Stimulated activated CD4-positive, alpha-beta T cell treated with anti-CD3 and anti-CD28 coated beads, Interleukin-15, amount 100 ng/mL, for 48 hours (primary cell): ENCODE measurements around the gene HMG20B.
"Not testable (repeated sequence)": the region's sequence is repeated elsewhere in the genome, so short reads cannot be mapped to it uniquely, and the experiment has no call there.

Experiments used
- DNase-seq, 2 donors: peaks; one replicate each; pipeline ENCODE4 v3.0.0-alpha.2; 2020; ENCODE audit warnings: low read depth in 2 of 2

Gene HMG20B

DNA sequence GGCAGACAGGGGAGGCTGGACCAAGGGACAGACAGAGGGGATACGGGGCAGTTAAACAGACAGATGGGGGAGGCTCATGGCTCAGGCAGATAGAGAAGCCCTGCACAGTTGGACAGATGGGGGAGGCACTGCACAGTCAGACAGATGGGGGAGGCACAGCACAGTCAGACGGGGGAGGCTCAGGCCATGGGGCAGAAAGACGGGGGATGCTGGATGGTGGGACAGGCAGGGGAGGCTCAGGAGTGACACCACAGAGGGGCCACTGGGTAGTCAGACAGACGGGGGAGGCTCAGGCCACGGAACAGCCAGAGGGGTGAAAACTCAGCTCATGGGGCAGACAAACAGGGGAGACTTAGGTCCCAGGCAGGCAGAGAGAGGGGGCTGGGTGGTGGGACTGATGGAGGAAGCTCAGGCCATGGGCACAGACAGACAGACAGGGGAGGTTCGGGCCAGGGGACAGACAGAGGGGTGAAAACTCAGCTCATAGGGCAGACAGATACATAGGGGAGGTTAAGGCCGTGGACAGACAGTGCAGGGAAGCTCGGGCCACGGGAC, 16.2 kb upstream of the HMG20B start:
- no peak for DNase-seq

DNA sequence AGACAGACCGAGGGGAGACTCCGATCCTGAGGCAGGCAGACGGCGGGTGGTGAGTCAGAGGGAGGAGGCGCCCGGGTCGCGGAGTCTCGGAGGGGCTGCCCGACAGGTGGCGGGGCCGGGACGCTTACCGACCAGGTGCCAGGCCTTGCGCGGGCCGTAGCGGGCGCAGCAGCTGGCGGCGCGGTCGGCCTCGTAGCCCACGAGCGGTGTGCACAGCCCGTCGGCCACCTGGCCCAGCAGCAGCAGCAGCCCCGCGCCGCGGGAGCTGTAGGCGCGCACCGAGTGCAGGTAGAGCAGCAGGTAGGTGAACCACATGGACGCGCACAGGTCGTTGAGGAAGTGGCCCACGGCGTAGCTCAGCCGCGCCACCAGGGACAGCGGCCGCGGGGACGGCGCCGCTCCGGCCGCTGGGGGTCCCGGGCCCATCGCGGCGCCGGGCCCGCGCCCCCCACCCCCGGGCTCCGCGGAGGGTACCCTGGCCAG, 15.7 kb upstream of the HMG20B start:
- peak in 1 of 2 donors; percentile 59 for DNase-seq

DNA sequence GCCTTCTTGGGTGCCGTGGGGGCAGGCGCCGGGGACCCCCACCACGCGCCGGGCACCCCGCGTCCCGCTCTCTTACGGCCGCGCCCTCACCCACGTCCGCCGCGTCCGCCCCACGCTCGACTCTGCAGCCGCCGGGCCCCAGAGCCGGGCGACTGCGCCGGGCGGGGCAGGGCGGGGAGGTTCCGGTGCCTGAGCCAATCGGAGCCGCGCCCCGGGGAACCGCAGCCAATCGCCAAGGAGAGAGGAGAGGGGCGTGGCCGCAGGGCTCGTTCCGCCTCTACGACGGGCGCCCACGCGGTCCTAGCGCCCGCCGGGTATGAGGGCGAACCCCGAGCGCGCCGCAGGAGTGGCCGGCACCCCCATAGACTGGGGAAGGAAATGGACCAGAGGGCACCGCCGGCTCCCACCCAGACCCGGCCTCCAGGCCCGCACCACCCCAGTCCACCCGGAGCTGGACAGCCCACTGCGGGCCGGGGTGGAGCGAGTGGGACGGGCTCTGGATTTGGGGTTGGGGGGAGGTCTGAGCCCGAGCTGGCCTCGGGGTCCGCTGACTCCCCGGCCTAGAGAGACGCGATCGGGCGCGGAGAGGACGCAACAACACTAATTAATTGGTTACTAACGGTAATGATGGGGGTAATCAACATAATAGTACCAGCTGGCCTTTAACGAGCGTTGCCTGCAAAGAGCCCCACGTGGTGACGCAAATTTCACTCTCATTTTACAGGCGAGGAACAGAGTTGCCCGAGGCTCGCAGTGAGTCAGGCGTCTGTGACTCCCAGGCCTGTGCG, 15.1 kb upstream of the HMG20B start, which contains the start of gene MFSD12:
TSS of gene MFSD12 (minus strand) at position 126 of the 788 bp plus-strand sequence. CDS start 183 bp downstream, outside the sequence.
- DNase-seq: peak; percentile 91 to 94

DNA sequence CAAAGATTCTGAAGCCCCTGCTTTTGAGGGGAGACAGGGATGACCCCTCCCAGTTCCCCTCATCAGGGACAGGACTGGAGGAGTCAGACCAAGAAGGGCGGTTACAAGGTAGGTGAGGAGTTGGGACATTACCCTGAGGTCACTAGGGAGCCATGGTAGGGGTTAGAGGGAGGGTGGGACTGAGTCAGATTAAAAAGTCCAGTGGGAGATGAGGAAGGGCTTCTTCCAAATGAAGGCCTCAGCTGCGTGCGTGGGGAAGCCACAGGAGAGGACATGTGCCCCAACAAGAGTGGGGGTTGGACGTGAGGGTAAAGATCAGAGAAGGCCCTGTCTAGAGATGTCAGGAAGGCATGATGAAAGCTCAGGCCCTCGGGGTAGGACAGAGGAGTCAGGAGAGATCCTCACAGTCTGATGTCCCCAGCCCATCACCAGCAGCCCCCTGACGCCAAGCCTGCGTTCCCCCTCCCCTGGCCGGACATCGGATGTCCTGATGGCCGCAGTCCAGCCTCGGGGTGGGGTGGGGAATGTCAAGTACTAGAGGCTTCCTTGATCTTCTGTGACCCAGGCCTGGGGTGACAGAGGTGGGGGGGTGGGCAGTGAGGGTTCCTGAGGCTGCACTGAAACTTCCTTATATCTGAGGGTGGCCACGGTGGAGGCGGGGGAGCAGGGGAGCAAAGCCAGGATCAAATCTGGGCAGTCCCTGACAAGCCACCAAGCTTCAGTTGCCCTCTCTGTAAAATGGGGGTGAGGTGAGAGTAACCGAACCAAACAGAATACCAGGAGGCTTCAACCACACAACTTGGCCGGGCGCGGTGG, 8.8 kb upstream of the HMG20B start:
- DNase-seq: no peak

DNA sequence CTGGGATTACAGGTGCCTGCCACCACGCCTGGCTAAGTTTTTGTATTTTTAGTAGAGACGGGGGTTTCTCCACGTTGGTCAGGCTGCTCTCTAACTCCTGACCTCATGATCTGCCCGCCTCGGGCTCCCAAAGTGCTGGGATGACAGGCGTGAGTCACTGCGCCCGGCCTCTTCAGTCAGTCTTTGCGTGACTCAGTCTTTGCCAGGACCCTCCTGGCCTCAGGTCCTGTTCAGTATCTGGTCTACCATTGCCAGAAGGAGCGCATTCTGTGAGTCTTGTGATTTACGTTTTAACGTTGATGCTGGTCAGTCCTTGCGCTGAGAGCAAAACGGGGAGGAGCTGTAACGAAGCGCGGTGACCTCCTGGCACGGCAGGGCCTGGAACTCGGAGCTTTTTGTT, 7.6 kb upstream of the HMG20B start:
- no peak for DNase-seq

DNA sequence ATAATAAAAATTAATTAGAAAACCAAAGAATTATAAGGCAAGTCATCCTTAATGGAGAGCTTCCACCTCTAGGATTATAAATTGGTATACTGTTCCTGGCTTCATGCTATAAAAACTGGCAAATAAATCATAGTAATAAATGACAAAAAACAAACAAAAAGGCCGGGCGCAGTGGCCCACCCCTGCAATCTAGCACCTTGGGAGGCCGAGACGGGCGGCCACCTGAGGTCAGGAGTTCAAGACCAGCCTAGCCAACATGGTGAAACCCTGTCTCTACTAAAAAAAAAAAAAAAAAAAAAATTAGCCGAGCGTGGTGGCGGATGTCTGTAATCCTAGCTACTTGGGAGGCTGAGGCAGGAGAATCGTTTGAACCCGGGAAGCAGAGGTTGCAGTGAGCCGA, 2.7 kb upstream of the HMG20B start:
- DNase-seq: not testable (repeated sequence)

DNA sequence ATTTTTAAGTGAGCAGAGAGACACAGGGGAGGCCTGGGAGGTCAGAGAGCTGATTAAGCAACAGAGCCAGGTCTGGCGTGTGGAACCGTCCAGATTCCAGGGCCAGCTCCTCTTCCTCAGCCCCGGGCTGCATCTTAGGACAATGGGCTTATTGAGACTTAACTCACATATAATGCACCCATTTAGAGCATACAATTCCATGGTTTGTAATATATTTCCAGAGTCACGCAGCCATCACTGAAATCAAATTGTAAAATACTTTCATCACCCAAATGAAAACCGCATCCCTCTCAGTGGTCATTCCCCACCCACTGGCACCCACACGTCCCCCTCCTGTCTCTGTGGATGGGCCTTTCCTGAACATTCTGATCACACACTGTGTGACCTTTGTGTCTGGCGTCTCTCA, 2.1 kb upstream of the HMG20B start:
- DNase-seq: no peak

DNA sequence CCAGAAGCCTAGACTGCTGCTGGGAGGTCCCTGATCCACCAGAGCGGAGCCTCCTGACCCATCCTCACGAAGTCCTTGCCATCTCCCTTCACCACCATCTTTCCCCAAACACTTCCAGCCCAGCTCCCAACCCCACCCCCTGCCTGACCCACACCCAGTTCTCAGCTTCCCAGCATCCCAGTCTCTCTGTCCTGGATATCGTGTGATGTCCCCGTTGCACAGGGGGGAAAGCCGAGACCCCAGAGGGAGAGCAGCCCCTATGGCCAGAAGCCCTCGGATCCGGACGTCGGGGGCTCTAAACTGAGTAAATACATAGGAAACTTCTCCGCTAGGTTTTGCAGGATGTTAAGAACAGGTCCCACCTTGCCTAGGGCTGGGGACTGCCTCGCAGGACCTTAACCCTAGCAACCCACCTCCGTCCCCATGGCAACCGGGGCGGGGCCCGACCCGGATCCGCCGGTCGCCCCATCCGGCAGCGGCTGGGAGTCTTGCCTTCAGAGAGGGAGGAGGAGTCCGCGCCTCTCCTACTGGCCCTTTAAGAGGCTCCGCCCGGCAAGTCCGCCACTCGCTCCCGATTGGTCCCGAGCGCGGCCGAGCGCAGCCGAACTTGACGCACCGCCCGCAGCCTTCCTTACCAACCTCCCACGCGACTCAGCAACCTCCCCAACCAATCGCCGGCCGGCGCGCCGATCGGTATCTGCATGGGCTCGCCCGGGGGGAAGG, 451 bp upstream of the HMG20B start:
- DNase-seq: peak; percentile 100

DNA sequence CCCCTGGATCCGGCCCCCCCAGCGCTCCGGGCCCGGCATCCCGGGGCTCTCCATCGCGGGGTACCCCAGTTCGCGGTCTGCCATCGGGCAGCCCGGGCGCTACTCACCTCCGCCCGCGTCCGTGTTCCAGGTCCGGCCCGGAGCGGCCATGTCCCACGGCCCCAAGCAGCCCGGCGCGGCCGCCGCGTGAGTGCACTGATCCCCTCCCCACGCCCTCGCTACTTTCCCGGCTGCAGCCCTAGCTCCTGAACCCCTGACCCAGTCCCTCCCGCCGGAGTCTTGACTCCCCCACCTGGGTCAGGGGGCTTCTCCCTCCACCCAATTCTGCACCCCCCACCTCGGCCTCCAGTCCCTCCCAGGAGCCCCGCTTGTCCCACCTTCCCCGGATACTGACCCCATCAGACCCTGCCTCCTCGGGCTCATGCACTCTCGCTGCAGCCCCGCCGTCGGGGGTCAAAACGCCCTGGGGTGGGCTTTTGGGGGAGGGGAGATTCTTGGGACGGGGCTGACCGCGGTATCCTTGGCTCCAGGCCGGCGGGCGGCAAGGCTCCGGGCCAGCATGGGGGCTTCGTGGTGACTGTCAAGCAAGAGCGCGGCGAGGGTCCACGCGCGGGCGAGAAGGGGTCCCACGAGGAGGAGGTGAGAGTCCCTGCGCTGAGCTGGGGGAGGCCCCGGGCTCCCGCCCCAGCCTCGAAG, 566 bp downstream of the HMG20B start:
- DNase-seq: no peak

DNA sequence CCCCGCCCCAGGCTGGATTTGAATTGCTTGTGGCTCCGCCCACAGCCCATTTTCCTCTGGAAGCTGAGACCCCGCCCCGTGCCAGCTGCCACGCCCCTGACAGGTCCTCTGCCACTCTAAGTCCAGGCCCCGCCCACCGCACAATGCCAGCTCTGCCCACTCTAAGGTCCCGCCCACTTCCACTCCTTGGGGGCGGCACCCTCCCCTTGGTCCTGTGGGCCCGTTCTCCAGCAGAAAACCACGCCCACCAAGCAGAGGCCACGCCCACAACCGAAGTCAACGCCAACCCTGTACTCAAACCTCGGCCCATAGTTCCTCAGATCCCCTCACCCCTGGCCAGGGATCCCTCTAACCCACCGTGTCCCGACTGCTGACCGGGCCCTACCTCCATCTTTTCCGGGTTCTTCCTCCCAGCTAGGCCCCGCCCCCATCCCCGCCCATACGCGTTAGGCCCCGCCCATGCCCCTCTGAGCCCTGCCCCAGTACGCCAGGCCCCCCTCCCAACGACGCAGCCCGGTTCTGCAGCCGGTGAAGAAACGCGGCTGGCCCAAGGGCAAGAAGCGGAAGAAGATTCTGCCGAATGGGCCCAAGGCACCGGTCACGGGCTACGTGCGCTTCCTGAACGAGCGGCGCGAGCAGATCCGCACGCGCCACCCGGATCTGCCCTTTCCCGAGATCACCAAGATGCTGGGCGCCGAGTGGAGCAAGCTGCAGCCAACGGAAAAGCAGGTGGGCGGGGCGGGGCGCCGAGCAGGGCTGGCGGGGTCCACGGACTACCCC, 1.3 kb downstream of the HMG20B start:
- peak; percentile 94 to 95 for DNase-seq

DNA sequence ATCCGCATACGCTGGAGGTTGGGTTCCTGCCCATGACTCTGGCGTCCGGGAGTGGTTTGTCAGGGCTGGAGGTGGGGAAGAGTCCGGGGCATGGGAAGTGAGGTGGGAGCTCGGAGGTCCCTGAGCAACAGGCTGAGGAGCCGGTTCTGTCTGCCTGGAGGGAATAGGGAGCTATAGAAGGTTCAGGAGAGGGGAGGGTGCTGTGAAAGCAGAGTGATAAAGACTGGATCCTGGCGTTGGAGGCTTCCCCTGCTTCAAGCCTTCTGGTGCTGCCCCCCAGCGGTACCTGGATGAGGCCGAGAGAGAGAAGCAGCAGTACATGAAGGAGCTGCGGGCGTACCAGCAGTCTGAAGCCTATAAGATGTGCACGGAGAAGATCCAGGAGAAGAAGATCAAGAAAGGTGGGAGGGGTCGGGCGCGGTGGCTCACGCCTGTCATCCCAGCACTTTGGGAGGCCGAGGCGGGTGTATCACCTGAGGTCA, 2.6 kb downstream of the HMG20B start:
- DNase-seq: no peak

DNA sequence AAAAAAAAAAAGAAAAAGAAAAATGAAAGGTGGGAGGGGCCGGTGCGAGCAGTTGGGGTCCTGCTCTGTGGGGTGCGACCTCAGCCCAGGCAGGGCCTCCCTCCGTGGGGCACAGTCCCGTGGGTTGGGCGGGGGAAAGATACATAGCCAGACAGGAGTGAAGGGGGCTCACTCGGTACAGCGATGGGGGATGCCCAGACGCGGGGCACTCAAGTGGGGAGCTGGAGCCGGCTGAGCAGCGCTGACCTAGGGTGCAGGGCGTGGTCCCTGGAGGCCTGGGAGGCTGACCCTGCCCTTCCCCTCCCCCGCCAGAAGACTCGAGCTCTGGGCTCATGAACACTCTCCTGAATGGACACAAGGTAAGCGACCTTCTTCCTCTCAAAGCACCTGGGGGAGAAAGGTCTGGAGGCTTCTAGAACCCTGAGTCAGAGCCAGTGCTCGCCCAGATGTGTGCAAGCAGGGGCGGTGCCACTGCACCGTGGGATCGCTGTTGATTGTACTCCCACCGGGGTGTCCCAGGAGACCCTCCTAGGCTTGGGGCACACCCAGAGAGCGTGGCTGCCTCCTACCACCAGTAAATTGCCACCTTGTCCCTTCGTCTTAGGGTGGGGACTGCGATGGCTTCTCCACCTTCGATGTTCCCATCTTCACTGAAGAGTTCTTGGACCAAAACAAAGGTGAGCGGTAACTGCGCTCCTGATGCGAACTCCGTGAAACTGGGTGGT, 3.4 kb downstream of the HMG20B start:
- DNase-seq: no peak

DNA sequence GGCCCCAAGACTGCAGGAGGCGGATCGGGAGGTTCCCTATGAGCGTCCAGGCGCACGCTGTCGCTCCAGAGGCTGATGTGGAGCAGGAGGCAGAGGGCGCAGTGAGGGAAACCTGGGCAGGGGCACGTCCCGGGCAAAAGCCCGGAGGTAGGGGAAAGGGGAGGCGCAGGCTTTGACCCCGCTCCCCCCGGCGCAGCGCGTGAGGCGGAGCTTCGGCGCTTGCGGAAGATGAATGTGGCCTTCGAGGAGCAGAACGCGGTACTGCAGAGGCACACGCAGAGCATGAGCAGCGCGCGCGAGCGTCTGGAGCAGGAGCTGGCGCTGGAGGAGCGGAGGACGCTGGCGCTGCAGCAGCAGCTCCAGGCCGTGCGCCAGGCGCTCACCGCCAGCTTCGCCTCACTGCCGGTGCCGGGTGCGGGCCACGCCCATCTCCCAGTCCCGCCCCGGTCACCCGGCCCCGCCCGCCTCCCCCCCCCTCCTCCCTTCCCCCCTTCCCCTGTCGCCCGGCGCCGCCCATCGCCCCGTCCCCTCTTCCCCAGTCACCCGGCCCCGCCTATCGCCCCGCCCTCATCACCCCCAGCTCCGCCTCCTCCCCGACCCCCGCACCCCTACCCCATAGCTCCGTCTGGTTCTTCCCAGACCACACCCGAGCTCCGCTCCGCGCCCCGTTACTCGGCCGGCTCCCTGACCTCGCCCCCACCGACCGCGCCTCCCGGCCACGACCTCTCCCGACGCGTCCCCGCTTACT, 4.1 kb downstream of the HMG20B start:
- no peak for DNase-seq

DNA sequence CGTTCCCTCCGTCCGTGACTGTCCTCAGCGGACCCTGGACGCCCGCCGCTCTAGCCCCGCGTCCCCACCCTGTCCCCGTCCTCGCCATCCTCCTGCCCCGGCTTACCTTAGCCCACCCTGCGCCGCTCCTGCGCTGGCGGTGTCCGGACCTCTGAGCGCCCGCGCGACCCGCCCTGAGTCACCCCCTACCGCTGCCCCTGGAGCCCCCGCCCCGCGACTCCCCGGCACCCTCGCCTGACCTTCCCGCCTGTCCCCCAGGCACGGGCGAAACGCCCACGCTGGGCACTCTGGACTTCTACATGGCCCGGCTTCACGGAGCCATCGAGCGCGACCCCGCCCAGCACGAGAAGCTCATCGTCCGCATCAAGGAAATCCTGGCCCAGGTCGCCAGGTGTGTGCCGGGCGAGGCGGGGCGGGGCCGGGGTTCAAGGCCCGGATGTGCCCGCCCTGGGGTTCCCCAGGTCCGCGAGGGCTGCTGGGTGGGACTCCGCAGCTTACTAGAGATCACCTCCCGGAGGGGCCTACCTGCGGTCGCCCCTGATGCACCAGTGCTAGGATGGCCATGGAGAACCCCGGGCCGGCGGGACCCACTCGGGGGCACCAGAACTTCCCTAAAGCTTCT, 5.1 kb downstream of the HMG20B start:
- DNase-seq: no peak

DNA sequence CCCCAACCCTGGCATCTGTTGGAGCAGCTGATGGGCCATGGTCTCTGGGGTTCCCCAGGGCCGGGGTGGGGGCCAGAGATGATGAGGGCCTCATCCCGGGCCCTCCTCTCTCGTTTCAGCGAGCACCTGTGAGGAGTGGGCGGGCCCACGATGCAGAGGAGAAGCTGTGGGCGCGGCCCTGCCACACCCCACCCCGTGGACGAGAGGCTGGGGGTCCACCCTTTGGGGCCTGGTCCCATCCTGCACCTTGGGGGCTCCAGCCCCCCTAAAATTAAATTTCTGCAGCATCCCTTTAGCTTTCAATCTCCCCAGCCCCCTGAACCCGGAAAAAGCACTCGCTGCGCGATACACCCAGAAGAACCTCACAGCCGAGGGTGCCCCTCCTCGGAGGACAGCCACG, 5.6 kb downstream of the HMG20B start:
- no peak for DNase-seq

DNA sequence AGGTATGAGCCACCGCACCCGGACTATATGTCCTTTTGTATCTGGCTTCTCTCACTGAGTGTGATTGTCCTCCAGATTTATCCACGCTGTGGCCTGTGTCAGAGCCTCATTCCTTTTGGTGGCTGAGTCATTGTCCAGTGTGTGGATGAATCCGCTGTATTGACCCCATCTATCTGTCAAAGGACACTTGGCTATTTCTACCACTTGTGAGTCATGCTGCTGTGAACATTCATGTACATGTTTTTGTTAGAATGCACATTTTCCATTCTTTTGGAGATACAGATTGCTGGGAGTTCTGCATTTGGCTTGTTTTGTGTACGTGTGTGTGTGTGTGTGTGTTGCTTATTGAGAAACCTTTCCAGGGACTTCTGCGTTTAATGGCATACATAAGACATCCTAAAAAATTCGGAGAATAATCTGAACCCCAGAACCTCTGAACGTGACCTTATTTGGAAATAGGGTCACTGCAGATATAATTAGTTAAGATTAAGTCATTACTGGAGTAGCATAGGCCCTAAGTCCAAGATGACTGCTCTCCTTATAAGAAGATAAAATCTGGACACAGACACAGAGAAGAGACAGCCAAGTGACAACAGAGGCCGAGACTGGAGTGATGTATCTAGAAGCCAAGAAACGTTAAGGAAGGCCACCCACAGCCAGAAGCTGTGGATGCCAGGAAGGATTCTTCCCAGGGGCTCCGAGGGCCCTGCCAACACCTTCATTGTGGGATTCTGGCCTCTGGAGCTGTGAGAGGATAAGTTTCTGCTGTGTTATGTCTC, 7.6 kb downstream of the HMG20B start:
- DNase-seq: no peak

DNA sequence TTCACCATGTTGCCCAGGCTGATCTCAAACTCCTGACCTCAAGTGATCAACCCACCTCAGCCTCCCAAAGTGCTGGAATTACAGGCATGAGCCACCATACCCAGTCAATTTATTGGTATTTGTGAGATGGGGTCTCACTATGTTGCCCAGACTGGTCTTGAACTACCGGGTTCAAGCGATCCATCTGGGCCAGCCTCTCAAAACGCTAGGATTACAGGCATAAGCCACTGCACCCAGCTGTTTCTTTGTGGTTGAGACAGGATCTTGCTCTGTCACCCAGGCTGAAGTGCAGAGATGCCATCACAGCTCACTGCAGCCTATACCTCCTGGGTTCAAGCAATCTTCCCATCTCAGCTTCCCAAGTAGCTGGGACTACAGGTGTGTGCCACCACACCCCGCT, 9.0 kb downstream of the HMG20B start:
- not testable (repeated sequence) for DNase-seq
